Heart right ventricle (tissue), 16 donors: ENCODE data around the gene RBMS3. TPM values are rescaled to one million over a fixed set of nuclear protein-coding genes. Genes with fewer than 3 reads are reported as not detected.

Experiments used
- ATAC-seq, 8 donors: fragments of 200-7000 bp; cut with Tn5 transposase; one replicate each; pipeline ENCODE4 v1.9.1; 2020; ENCODE audit warnings: mild to moderate bottlenecking in 8 of 8, moderate library complexity in 8 of 8, moderate number of reproducible peaks in 1 of 8
- DNase-seq, 2 donors: peaks; one replicate each; pipeline ENCODE4 v3.0.0-alpha.2; 2020
- H3K27ac ChIP-seq, 10 donors: fragments of 200-600 bp; sonication (generic) in 2 of 10; one replicate each; pipeline versions ENCODE4 v1.5.0 to v1.8.0; 2020 to 2022; ENCODE audit warnings: mild to moderate bottlenecking in 3 of 10
- H3K27me3 ChIP-seq, 7 donors: fragments of 200-600 bp; one replicate each; pipeline ENCODE4 v1.8.0; 2021 to 2022; ENCODE audit warnings: mild to moderate bottlenecking in 2 of 7
- H3K36me3 ChIP-seq, 9 donors: fragments of 200-600 bp; sonication (generic) in 1 of 9; one replicate each; pipeline versions ENCODE4 v1.5.0 to v1.8.0; 2020 to 2022; ENCODE audit warnings: mild to moderate bottlenecking in 2 of 9
- H3K4me1 ChIP-seq, 9 donors: fragments of 200-600 bp; sonication (generic) in 1 of 9; one replicate each; pipeline versions ENCODE4 v1.5.0 to v1.8.0; 2020 to 2022; ENCODE audit warnings: mild to moderate bottlenecking in 4 of 9
- H3K4me3 ChIP-seq, 10 donors: fragments of 200-600 bp; sonication (generic) in 2 of 10; one replicate each; pipeline versions ENCODE4 v1.5.0 to v1.8.0; 2020 to 2022; ENCODE audit warnings: mild to moderate bottlenecking in 7 of 10, moderate library complexity in 2 of 10
- H3K9me3 ChIP-seq, 11 donors: fragments of 200-600 bp in 10 of 11; sonication (generic) in 2 of 11; one replicate each; pipeline versions ENCODE4 v1.5.0 to v1.8.0; 2013 to 2022; ENCODE audit warnings: mild to moderate bottlenecking in 2 of 11, control low read depth in 1 of 11, moderate library complexity in 1 of 11
- WGBS, 2 donors: extraction: QIAGEN DNeasy Blood & Tissue Kit; methylation state at CpG; one replicate each; pipeline ENCODE4 v1.1.7; 2013; ENCODE audit warnings: inconsistent platforms in 1 of 2; 5-methylcytosine and 5-hydroxymethylcytosine counted together
- intact Hi-C, 10 donors: fragments of 100-400 bp; cut with DNase I; formaldehyde crosslinking; loops; one replicate each; pipeline versions ENCODE4 v1.11.1 to v1.14.2; 2022
- polyA plus RNA-seq, 2 donors: library from polyadenylated mRNA; stranded (reverse); fragments of 200-250 nt; gene quantifications; one replicate each; pipeline ENCODE4 v1.2.3, GENCODE V29; 2013
- total RNA-seq, 10 donors: library from RNA; stranded (reverse); fragmentation: NEBNext Ultra II Directional in 3 of 10; extraction: Animal tissue kit (Norgen Biotek cat#: 25700) in 3 of 10; gene quantifications; one replicate each; pipeline versions ENCODE4 v1.2.1 to v1.2.4, GENCODE V29; 2021 to 2023
- TF ChIP-seq, protein P1 (sequence below), 9 donors: fragments of 200-600 bp; sonication (generic) in 2 of 9; IDR thresholded peaks; one replicate each; pipeline versions ENCODE4 v1.5.0 to v1.8.0; 2021 to 2022; ENCODE audit warnings: antibody characterized with exemption in 9 of 9, mild to moderate bottlenecking in 5 of 9, moderate library complexity in 1 of 9
- donor health status: Arrhythmogenic right ventricular cardiomyopathy.
- donor health status: ischemic (EF 13 %, LVEDD 7.1; RV severe dilation, severe dysfunction).
- donor health status: healthy with polysubstance abuse.
- donor health status: DM: no; HTN: yes; CAD: no.
- donor health status: DM: no; HTN: no; CAD: no.
- donor health status: ischemic (EF 25% LVEDD 6.9; RV normal size, moderate dysfunction).
- donor health status: ischemic (EF 25% LVEDD 5.7; RV mildly dilated, moderate dysfunction).
- donor health status: healthy.
- donor health status: DM: yes; HTN: yes; CAD: no.
- donor health status: Ischemic cardiomyopathy.
- donor health status: ischemic (EF 35%, LVEDD 5.7; RV mildly dilated, moderate dysfunction).
- donor health status: nonischemic (EF 11% LVEDD 7.7; RV severe dilation, severe dysfunction).
- donor health status: DM: yes; HTN: yes; CAD: no.
- donor health status: PGD.
- donor health status: ischemic (EF 29% LVEDD 5.4; RV normal size, mild dysfunction).
- donor health status: nonischemic (EF 23%, LVEDD 6.1; RV moderate dilation, normal function).

Gene RBMS3
- total and polyA plus RNA-seq, 12 donors = 3.2 to 41.1 (median 26.4) TPM

DNA sequence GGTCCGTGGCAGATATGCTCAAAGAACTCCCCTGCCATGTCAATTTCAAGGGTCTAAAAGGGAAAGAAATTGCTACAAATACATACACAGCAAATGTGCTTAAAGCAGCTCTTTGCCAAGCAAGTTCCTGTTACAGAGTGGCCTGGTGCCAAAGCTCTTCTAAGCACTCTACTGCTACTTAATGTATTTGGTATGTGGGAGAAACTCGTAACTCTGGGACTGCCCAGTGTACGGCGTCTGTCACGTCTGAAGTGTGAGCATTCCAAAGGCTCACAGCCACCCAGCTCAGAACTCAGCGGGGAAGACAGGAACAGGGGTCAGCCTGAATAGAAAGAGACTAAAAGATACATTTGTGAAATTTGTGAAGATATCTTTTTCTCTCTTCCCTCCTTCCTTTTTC is 54.6 kb downstream of the RBMS3 start:
- Histone ChIP-seq H3K4me1 (peaks cover 10 to 97% (median 72%) of the 10 kb centered on the region in 9 donors), H3K27me3 (no peaks in the 10 kb centered on the region), H3K9me3 (no peaks in the 10 kb centered on the region), H3K27ac (peak overlapping the region in 9 of 10 donors; percentile 2 to 92 (median 83)), H3K4me3 (peak overlapping the region in 9 of 10 donors; percentile 10 to 46 (median 38)), H3K36me3 (no peaks in the 10 kb centered on the region)
- peak; percentile 88 to 98 (median 94) for ATAC-seq
- TF ChIP-seq, protein P1, sequence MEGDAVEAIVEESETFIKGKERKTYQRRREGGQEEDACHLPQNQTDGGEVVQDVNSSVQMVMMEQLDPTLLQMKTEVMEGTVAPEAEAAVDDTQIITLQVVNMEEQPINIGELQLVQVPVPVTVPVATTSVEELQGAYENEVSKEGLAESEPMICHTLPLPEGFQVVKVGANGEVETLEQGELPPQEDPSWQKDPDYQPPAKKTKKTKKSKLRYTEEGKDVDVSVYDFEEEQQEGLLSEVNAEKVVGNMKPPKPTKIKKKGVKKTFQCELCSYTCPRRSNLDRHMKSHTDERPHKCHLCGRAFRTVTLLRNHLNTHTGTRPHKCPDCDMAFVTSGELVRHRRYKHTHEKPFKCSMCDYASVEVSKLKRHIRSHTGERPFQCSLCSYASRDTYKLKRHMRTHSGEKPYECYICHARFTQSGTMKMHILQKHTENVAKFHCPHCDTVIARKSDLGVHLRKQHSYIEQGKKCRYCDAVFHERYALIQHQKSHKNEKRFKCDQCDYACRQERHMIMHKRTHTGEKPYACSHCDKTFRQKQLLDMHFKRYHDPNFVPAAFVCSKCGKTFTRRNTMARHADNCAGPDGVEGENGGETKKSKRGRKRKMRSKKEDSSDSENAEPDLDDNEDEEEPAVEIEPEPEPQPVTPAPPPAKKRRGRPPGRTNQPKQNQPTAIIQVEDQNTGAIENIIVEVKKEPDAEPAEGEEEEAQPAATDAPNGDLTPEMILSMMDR (IDR thresholded peaks at IDR 0.05) = no peak
- 0 to 2% methylated on average over 6 of the region's 6 CpGs for WGBS, 2 donors
- DNase-seq = peak; percentile 51 to 87
- intact Hi-C loops = loop anchor here in 4 of 10 donors (1.0 to 10.0 kb wide), 3 partner anchors 51 to 54 kb away; partner anchors contain the start of gene RBMS3 (in 4 of the 4)

- H3K27me3 ChIP-seq = no peaks in the 10 kb centered on the region
Observed at GRCh38 chr3:29335943-29336342, 55.1 kb downstream of the RBMS3 start.

DNA sequence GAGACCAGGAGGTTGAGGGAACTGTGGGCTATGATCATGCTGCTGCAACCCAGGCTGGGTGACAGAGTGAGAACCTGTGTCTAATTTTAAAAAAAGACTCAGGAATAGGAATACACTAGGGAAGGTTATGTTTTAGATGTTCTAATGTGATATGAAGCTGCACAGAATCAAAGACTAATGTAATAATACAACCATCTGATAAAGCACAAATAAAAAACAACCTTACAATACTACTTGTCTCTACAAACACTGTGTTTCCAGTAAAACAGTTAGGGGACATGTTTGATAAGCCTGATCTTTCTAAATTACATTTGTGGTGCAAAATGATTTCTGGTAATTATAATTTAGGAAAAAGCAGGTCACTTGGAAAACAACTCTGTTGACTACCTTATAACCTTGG is 56.7 kb downstream of the RBMS3 start:
- Histone ChIP-seq H3K9me3 (no peaks in the 10 kb centered on the region), H3K27ac (peak overlapping the region in 2 of 10 donors; percentile 83 to 92), H3K4me3 (no peak overlapping the region), H3K36me3 (no peaks in the 10 kb centered on the region), H3K27me3 (no peaks in the 10 kb centered on the region), H3K4me1 (peaks cover 5 to 79% (median 53%) of the 10 kb centered on the region in 9 donors)
- intact Hi-C loops = loop anchor here in 3 of 10 donors (5.0 to 10.0 kb wide), 2 partner anchors 53 to 55 kb away; partner anchors contain the start of gene RBMS3 (in 3 of the 3)
- TF ChIP-seq, protein P1 (IDR thresholded peaks at IDR 0.05) = no peak
- ATAC-seq = no peak
- DNase-seq = no peak

More at GRCh38 chr3:29335943-29336342, 55.1 kb downstream of the RBMS3 start:
- intact Hi-C loops = loop anchor here in 4 of 10 donors (1.0 to 10.0 kb wide), 3 partner anchors 51 to 55 kb away; partner anchors contain the start of gene RBMS3 (in 4 of the 4)
- 29 to 35% methylated on average over 4 of the region's 4 CpGs for WGBS, 2 donors
- TF ChIP-seq, protein P1 (IDR thresholded peaks at IDR 0.05) = no peak
- Histone ChIP-seq H3K27ac (peak overlapping the region in 9 of 10 donors; percentile 2 to 92 (median 83)), H3K4me1 (peaks cover 10 to 95% (median 67%) of the 10 kb centered on the region in 9 donors), H3K9me3 (no peaks in the 10 kb centered on the region), H3K4me3 (peak overlapping the region in 8 of 10 donors; percentile 10 to 46 (median 39)), H3K36me3 (no peaks in the 10 kb centered on the region)
- DNase-seq = no peak
- no peak for ATAC-seq

DNA sequence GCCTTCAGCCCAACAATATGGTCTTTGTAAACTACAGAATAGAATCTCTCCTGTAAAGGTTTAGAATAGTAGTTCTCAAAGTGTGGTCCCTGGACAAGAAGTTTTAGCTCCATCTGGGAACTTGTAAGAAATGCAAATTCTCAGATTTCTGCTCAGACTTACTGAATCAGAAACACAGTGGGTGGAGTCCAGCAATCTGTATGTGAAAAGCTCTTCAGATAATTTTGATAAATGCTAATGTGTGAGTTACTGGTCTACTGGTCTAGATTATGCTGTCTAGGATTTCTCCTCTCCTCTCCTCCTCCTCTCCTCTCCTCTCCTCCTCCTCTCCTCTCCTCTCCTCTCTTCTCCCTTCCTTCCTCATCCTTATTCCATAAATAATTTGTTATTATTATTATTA is 57.5 kb downstream of the RBMS3 start:
- intact Hi-C loops = loop anchor here in 3 of 10 donors (5.0 to 10.0 kb wide), 2 partner anchors 54 to 56 kb away; partner anchors contain the start of gene RBMS3 (in 3 of the 3)
- Histone ChIP-seq H3K9me3 (no peaks in the 10 kb centered on the region), H3K4me3 (no peak overlapping the region), H3K27me3 (no peaks in the 10 kb centered on the region), H3K36me3 (no peaks in the 10 kb centered on the region), H3K4me1 (peaks cover 5 to 72% (median 45%) of the 10 kb centered on the region in 9 donors), H3K27ac (no peak overlapping the region)
- no peak for DNase-seq
- ATAC-seq = no peak
- TF ChIP-seq, protein P1 (IDR thresholded peaks at IDR 0.05) = no peak
